Measurements from ENCODE around the gene OR4D1. TPM values are rescaled to one million over a fixed set of nuclear protein-coding genes. Genes with fewer than 3 reads are reported as not detected.

Gene OR4D1
- total and polyA plus RNA-seq, 10 donors: 0.09 to 0.46 (median 0.19) TPM; not detected in 1

DNA sequence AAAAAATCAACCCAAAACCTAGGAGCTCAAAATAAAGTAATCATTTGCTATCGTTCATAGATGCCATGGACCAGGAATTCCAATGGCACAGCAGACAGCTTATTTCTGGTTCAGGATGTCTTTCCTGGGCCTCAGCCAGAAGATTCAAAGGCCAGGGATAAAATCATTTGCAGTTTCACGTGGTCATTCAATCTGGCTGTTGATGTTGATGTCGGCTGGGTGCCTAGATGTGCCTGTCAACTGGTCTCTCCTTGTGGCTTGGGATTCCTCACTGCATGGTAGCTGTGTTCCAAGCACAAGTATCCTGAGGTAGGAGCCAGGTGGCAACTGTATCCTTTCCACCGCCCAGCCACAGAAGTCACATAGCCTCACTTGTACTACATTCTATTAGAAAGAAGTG, 33.6 kb downstream of the OR4D1 start:
- Histone ChIP-seq H3K9me3 (no peaks in the 10 kb centered on the region), H3K27ac (no peak overlapping the region), H3K4me3 (no peak overlapping the region), H3K4me1 (peaks cover 0 to 7% (median 0%) of the 10 kb centered on the region in 6 donors), H3K36me3 (no peaks in the 10 kb centered on the region), H3K27me3 (replicated peaks in 1 of 7) (peaks cover 0 to 11% (median 0%) of the 10 kb centered on the region in 7 donors)
- intact Hi-C loops (cut with DNase I; ENCODE audit: low total_unique reads): no loop called here
- no peak for TF ChIP-seq POLR2A (IDR thresholded peaks at IDR 0.05)
- TF ChIP-seq, protein P1, sequence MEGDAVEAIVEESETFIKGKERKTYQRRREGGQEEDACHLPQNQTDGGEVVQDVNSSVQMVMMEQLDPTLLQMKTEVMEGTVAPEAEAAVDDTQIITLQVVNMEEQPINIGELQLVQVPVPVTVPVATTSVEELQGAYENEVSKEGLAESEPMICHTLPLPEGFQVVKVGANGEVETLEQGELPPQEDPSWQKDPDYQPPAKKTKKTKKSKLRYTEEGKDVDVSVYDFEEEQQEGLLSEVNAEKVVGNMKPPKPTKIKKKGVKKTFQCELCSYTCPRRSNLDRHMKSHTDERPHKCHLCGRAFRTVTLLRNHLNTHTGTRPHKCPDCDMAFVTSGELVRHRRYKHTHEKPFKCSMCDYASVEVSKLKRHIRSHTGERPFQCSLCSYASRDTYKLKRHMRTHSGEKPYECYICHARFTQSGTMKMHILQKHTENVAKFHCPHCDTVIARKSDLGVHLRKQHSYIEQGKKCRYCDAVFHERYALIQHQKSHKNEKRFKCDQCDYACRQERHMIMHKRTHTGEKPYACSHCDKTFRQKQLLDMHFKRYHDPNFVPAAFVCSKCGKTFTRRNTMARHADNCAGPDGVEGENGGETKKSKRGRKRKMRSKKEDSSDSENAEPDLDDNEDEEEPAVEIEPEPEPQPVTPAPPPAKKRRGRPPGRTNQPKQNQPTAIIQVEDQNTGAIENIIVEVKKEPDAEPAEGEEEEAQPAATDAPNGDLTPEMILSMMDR (IDR thresholded peaks at IDR 0.05 in 8 of 11, conservative IDR thresholded peaks at IDR 0.05 in 3 of 11): no peak
- no peak for TF ChIP-seq POLR2AphosphoS5 (IDR thresholded peaks at IDR 0.05)
- DNase-seq: no peak
- WGBS, 5 donors: 81 to 86% (median 83%) methylated on average over 4 of the region's 4 CpGs

DNA sequence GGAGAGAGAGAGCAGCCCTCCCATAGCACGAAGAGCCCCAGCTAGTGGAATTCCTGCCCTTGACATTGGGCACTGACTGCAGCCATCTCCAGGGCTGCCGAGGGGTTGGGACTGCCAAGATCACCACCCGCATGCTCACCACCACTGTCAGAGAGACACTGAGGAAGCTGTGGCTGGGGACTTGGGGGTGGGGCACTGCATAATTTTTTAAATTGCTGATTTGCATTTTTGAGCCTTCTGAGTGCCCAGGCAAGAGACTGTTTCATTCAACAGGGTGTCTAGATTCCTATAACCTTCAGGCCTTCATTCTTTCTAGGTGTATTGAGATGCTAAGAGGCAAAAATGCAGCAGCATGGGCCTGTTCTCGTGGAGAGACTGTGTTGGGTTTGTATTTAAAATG, 35.3 kb downstream of the OR4D1 start:
- no peaks in the 10 kb centered on the region for H3K9me3 ChIP-seq
- H3K36me3 ChIP-seq: no peaks in the 10 kb centered on the region
- whole genome bisulfite sequencing, 5 donors: 64 to 91% (median 79%) methylated on average over 3 to 4 of the region's 4 CpGs
- H3K27me3 ChIP-seq (replicated peaks in 1 of 7): no peaks in the 10 kb centered on the region
- no peak for DNase-seq
- H3K27ac ChIP-seq: no peak overlapping the region
- TF ChIP-seq POLR2A (IDR thresholded peaks at IDR 0.05) (no peak), POLR2AphosphoS5 (IDR thresholded peaks at IDR 0.05) (no peak)
- TF ChIP-seq, protein P1 (IDR thresholded peaks at IDR 0.05 in 8 of 11, conservative IDR thresholded peaks at IDR 0.05 in 3 of 11): no peak
- intact Hi-C loops (cut with DNase I; ENCODE audit: low total_unique reads): no loop called here
- no peak overlapping the region for H3K4me3 ChIP-seq
- peaks cover 0 to 7% (median 0%) of the 10 kb centered on the region in 6 donors for H3K4me1 ChIP-seq

DNA sequence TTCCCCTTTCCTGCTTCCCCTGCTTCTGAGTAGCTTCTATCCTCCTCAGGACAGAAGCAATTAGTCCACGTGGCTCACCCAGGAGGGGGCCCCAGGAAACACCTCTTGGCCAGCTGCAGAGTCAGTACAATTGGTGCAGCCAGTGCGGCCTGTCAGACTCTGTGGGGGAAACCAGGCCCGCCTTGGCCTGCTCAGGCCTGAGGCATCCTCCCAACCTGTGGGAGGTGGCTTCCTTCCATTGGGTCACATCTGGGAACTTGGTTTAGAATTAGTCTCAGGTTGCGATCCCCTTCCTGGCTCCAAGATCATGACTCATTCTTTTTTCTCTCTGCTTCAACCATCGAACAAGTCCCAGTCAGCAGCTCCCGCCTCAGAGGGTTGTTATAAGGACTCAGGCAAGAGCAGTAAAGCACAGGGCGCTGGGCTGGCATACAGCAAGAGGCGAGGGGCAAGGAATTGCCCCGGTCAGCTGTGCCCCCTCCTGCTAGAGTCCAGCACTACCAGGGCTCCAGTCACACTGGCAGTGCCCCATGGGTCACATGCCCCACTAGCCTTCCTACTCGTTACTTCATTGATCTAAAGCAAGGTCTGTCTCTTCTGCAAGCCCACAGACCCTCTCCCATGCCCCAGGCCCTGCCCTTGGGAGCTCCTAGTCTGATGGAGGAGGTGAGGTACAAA, 36.3 kb downstream of the OR4D1 start:
- intact Hi-C loops (cut with DNase I; ENCODE audit: low total_unique reads): no loop called here
- peaks cover 0 to 4% (median under 1%) of the 10 kb centered on the region in 7 donors for H3K27me3 ChIP-seq (replicated peaks in 1 of 7)
- no peaks in the 10 kb centered on the region for H3K36me3 ChIP-seq
- no peak for DNase-seq
- H3K4me3 ChIP-seq: no peak overlapping the region
- 57 to 65% (median 60%) methylated on average over 10 of the region's 10 CpGs for WGBS, 5 donors
- H3K27ac ChIP-seq: no peak overlapping the region
- TF ChIP-seq, protein P1 (IDR thresholded peaks at IDR 0.05 in 8 of 11, conservative IDR thresholded peaks at IDR 0.05 in 3 of 11): no peak
- no peak for TF ChIP-seq POLR2AphosphoS5 (IDR thresholded peaks at IDR 0.05)
- TF ChIP-seq POLR2A (IDR thresholded peaks at IDR 0.05): no peak
- no peaks in the 10 kb centered on the region for H3K9me3 ChIP-seq
- H3K4me1 ChIP-seq: peaks cover 0 to 7% (median 0%) of the 10 kb centered on the region in 6 donors

DNA sequence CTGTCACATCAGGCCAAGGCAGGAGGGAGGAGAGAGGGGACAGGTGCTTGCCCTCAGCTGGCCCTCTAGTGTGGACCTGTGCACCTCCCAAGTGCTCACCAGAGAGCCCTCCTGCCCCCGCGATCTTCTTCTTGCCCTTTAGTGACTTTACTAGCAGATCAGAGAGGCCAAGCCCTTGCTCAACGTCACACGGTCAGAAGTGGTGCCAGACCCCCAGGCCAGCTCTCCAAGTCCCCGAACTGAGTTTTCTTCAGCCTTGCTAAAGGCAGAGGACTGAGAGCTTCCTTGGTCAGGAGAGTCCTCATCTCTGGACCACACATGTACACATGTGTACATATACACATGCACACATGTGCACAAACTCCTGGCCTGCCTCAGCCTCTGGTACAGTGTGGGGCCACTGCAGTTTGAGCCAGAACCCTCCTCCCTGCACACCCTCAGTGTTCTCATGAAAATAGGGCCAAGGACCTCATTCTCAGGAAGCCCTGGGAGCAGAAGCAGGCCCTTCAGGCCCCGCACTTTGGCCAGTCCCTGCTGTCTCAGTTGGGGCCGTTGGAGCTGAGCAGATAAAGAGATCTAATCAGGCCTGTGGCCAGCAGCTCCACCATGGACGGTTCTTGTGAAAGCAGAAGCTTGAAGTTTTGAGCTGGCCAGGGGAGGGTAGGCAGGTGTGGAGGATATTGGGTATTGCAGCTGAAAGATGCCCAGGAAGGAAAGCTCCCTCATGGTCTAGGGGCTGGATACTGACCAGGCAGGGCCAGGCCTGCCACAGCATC, 37.0 kb downstream of the OR4D1 start:
- WGBS, 5 donors: 67 to 88% (median 80%) methylated on average over 6 to 8 of the region's 8 CpGs
- Histone ChIP-seq H3K4me1 (peaks cover 0 to 7% (median 0%) of the 10 kb centered on the region in 6 donors), H3K27me3 (replicated peaks in 1 of 7) (peaks cover 0 to 12% (median 7%) of the 10 kb centered on the region in 7 donors), H3K4me3 (no peak overlapping the region), H3K9me3 (no peaks in the 10 kb centered on the region), H3K36me3 (no peaks in the 10 kb centered on the region), H3K27ac (no peak overlapping the region)
- no peak for DNase-seq
- TF ChIP-seq, protein P1 (IDR thresholded peaks at IDR 0.05 in 8 of 11, conservative IDR thresholded peaks at IDR 0.05 in 3 of 11): no peak
- intact Hi-C loops (cut with DNase I; ENCODE audit: low total_unique reads): no loop called here
